Measurements from ENCODE around the gene HBP1. TPM values are rescaled to one million over a fixed set of nuclear protein-coding genes. Genes with fewer than 3 reads are reported as not detected.

HBP1 gene
- total and polyA plus RNA-seq, 2 of the 13 experiments (the other 11 are each of a cell fraction or from before 2014, with no cell fraction given) = 22.9 to 44.1 TPM

DNA sequence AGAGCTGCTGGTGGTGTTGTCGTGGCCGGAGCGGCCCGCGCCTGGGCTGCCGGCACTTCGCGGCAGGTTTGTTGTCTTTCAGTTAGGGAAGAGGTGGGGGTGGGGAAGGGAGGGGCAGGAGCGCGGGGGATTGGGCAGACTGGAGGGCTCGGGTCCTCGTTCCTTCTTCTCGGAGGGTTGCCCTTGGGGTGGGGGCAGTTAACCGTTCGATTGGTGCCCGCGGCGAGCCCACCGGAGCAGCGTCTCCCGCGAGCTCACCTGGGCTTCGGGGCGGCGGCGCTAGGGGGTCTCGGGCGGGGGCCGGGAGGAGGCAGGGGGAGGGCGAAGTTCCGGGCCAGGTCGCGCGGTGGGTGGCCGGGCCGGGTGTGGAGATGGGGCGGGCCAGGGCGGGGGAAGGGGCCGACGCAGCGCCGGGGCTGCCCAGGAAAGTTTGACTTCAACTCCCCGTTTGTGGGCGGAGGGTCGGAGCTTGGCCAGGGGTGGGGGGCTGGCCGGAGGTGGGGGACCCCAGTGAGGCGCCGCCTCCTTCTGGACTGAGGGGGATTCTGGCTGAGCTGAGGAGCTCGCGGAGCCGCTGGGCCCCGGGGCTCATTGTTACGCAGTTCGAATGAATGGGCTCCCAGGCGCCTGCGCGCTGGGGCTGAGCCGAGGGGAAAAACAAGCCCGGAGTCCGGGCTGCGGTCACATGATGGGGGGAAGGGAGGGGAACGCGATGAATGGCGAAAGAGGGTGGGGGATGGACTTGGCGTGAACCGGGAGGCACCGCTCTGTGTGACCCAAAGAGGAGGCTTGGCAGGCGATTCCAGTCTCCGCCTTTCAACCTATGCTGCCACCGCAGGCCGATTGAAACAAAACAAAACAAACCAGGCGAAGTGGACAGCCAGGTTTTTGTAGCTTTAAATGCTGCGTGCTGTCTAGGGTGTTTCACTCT is 582 bp downstream of the HBP1 start (continued):
- TF ChIP-seq ZNF7 (CRISPR knock-in tag; IDR thresholded peaks at IDR 0.05) (no peak), CEBPB (IDR thresholded peaks at IDR 0.05; ENCODE audit: borderline replicate concordance, low read depth, low read length) (peak; percentile 87), U2AF2 (IDR thresholded peaks at IDR 0.05; ENCODE audit: low read depth, low read length) (peak; percentile 71; the same call in 1 of the 2 replicates), ZNF605 (CRISPR knock-in tag; IDR thresholded peaks at IDR 0.05) (peak; percentile 78; the same call in 1 of the 2 replicates), SOX5 (CRISPR knock-in tag; IDR thresholded peaks at IDR 0.05; ENCODE audit: borderline replicate concordance) (peak; percentile 72; the same call in 1 of the 2 replicates), KAT7 (CRISPR knock-in tag; IDR thresholded peaks at IDR 0.05; ENCODE audit: borderline replicate concordance) (peak; percentile 93), NCOA2 (CRISPR knock-in tag; IDR thresholded peaks at IDR 0.05) (peak; percentile 53; the same call in 1 of the 2 replicates), SP140L (CRISPR knock-in tag; IDR thresholded peaks at IDR 0.05; ENCODE audit: borderline replicate concordance) (no peak), FOXK1 (CRISPR knock-in tag; IDR thresholded peaks at IDR 0.05; ENCODE audit: borderline replicate concordance, low read depth) (peak; percentile 84), ZFP62 (CRISPR knock-in tag; IDR thresholded peaks at IDR 0.05) (no peak), RARA (CRISPR knock-in tag; IDR thresholded peaks at IDR 0.05) (peak; percentile 81), ZNF34 (CRISPR knock-in tag; IDR thresholded peaks at IDR 0.05; ENCODE audit: borderline replicate concordance) (no peak), MIER3 (CRISPR knock-in tag; IDR thresholded peaks at IDR 0.05; ENCODE audit: borderline replicate concordance) (peak; percentile 86; the same call in 1 of the 2 replicates), SAP130 (CRISPR knock-in tag; IDR thresholded peaks at IDR 0.05; ENCODE audit: low read depth) (peak; percentile 95), ZNF816 (CRISPR knock-in tag; IDR thresholded peaks at IDR 0.05; ENCODE audit: borderline replicate concordance) (no peak), ZNF10 (CRISPR knock-in tag; IDR thresholded peaks at IDR 0.05; ENCODE audit: borderline replicate concordance, low read depth) (no peak), CCDC6 (CRISPR knock-in tag; IDR thresholded peaks at IDR 0.05) (peak; percentile 67; the same call in 1 of the 2 replicates)
- TF ChIP-seq, protein P1, sequence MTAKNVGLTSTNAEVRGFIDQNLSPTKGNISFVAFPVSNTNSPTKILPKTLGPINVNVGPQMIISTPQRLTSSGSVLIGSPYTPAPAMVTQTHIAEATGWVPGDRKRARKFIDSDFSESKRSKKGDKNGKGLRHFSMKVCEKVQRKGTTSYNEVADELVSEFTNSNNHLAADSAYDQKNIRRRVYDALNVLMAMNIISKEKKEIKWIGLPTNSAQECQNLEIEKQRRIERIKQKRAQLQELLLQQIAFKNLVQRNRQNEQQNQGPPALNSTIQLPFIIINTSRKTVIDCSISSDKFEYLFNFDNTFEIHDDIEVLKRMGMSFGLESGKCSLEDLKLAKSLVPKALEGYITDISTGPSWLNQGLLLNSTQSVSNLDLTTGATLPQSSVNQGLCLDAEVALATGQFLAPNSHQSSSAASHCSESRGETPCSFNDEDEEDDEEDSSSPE (CRISPR knock-in tag; IDR thresholded peaks at IDR 0.05) = 0 out of 2 replicates have a peak, but pooled peaks have one; percentile 32
- TF ChIP-seq, protein P2, sequence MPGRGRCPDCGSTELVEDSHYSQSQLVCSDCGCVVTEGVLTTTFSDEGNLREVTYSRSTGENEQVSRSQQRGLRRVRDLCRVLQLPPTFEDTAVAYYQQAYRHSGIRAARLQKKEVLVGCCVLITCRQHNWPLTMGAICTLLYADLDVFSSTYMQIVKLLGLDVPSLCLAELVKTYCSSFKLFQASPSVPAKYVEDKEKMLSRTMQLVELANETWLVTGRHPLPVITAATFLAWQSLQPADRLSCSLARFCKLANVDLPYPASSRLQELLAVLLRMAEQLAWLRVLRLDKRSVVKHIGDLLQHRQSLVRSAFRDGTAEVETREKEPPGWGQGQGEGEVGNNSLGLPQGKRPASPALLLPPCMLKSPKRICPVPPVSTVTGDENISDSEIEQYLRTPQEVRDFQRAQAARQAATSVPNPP (CRISPR knock-in tag; IDR thresholded peaks at IDR 0.05) = 0 out of 2 replicates have a peak, but pooled peaks have one; percentile 18
- TF ChIP-seq, protein P3, sequence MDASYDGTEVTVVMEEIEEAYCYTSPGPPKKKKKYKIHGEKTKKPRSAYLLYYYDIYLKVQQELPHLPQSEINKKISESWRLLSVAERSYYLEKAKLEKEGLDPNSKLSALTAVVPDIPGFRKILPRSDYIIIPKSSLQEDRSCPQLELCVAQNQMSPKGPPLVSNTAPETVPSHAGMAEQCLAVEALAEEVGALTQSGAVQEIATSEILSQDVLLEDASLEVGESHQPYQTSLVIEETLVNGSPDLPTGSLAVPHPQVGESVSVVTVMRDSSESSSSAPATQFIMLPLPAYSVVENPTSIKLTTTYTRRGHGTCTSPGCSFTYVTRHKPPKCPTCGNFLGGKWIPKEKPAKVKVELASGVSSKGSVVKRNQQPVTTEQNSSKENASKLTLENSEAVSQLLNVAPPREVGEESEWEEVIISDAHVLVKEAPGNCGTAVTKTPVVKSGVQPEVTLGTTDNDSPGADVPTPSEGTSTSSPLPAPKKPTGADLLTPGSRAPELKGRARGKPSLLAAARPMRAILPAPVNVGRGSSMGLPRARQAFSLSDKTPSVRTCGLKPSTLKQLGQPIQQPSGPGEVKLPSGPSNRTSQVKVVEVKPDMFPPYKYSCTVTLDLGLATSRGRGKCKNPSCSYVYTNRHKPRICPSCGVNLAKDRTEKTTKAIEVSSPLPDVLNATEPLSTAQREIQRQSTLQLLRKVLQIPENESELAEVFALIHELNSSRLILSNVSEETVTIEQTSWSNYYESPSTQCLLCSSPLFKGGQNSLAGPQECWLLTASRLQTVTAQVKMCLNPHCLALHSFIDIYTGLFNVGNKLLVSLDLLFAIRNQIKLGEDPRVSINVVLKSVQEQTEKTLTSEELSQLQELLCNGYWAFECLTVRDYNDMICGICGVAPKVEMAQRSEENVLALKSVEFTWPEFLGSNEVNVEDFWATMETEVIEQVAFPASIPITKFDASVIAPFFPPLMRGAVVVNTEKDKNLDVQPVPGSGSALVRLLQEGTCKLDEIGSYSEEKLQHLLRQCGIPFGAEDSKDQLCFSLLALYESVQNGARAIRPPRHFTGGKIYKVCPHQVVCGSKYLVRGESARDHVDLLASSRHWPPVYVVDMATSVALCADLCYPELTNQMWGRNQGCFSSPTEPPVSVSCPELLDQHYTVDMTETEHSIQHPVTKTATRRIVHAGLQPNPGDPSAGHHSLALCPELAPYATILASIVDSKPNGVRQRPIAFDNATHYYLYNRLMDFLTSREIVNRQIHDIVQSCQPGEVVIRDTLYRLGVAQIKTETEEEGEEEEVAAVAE (CRISPR knock-in tag; IDR thresholded peaks at IDR 0.05; ENCODE audit: borderline replicate concordance) = 0 out of 2 replicates have a peak, but pooled peaks have one; percentile 42

Measured in HepG2 (cell line).